Measurements from ENCODE around the gene IRAK4.

IRAK4 gene

DNA sequence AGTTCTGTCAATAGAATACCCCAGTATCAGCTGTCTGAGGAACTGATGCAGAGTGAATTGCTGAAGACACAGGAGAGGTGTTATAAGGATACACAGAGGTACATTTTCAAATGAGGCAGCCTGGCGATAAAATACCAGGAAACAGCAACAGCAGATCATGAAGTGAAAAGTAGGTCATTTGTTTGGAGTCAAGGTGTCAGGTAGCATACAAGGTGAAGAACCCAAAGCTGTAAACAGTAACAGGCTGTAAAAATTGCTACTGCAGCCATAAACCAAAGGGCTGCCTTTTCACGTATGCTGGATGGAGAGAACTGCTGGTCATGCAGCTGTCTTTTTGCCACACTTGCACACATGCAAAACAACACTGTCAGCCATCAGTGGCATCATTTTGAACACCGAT is 56.7 kb downstream of the IRAK4 start:
- no peaks in the 10 kb centered on the region for H3K79me1 ChIP-seq (ENCODE audit: low read depth, low read length)
- no peak overlapping the region for H2AFZ ChIP-seq (ENCODE audit: low read length)
- no peak overlapping the region for H3K27ac ChIP-seq (replicated peaks; ENCODE audit: low read length)
- no peak overlapping the region for H4K8ac ChIP-seq (ENCODE audit: low read depth, low read length)
- no peak overlapping the region for H3K4me2 ChIP-seq (ENCODE audit: insufficient read depth, low read length, poor library complexity, severe bottlenecking)
- H3K9ac ChIP-seq (ENCODE audit: low read depth, low read length, poor library complexity): no peak overlapping the region
- no peak overlapping the region for H3K4me3 ChIP-seq (ENCODE audit: low read length in 2 of 2)
- H2BK12ac ChIP-seq (ENCODE audit: low read length): no peak overlapping the region
- H4K91ac ChIP-seq (ENCODE audit: low read depth, low read length, poor library complexity): no peak overlapping the region
- no peak overlapping the region for H2AK5ac ChIP-seq (ENCODE audit: low read depth, low read length)
- peaks cover 0 to 5% (median 0%) of the 10 kb centered on the region in 3 experiments for H3K27me3 ChIP-seq (ENCODE audit: control insufficient read depth in 3 of 3, insufficient read depth in 3 of 3, low read depth in 1 of 3, low read length in 3 of 3)
- H2BK5ac ChIP-seq (ENCODE audit: low read length): no peak overlapping the region
- no peaks in the 10 kb centered on the region for H3K9me3 ChIP-seq (replicated peaks in 1 of 2; ENCODE audit: control insufficient read depth in 2 of 2, insufficient read depth in 1 of 2, low read depth in 1 of 2, low read length in 2 of 2)
- WGBS, 2 donors (ENCODE audit: extremely low coverage in 2 of 2, insufficient read length in 2 of 2, insufficient replicate concordance in 1 of 2): no CpG with 5 or more reads among the region's 3 CpGs
- DNase-seq (ENCODE audit: low spot score): no peak
- H3K23ac ChIP-seq (ENCODE audit: low read depth, low read length, poor library complexity): no peak overlapping the region
- no peak overlapping the region for H2BK120ac ChIP-seq (ENCODE audit: low read depth, low read length)
- H3K18ac ChIP-seq (ENCODE audit: low read length): no peak overlapping the region
- no peak overlapping the region for H2BK15ac ChIP-seq (ENCODE audit: low read length)
- no peak overlapping the region for H3K14ac ChIP-seq (ENCODE audit: low read length)
- no peaks in the 10 kb centered on the region for H3K36me3 ChIP-seq (replicated peaks in 1 of 2; ENCODE audit: control insufficient read depth in 2 of 2, insufficient read depth in 2 of 2, low read length in 2 of 2)
- H3K4ac ChIP-seq (ENCODE audit: low read length): no peak overlapping the region
- no peaks in the 10 kb centered on the region for H3K4me1 ChIP-seq (ENCODE audit: control insufficient read depth in 2 of 2, insufficient read depth in 1 of 2, low read depth in 1 of 2, low read length in 2 of 2)

DNA sequence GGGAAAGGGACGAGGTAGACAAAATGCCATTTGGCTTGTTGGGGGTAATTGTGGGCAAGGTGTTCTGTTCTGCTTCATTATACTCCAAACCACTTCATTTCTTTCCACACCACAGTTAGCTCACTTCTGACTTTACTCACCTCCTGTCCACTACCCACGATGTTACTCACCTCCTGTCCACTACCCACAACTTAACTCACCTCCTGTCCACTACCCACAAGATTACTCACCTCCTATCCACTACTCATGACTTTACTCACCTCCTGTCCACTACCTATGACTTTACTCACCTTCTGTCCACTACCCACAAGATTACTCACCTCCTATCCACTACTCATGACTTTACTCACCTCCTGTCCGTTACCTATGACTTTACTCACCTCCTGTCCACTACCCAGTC is 57.4 kb downstream of the IRAK4 start:
- no peak overlapping the region for H2BK15ac ChIP-seq (ENCODE audit: low read length)
- no peak overlapping the region for H3K9ac ChIP-seq (ENCODE audit: low read depth, low read length, poor library complexity)
- no peak overlapping the region for H3K18ac ChIP-seq (ENCODE audit: low read length)
- no peak overlapping the region for H3K14ac ChIP-seq (ENCODE audit: low read length)
- no peaks in the 10 kb centered on the region for H3K36me3 ChIP-seq (replicated peaks in 1 of 2; ENCODE audit: control insufficient read depth in 2 of 2, insufficient read depth in 2 of 2, low read length in 2 of 2)
- no peak overlapping the region for H2AK5ac ChIP-seq (ENCODE audit: low read depth, low read length)
- H3K23ac ChIP-seq (ENCODE audit: low read depth, low read length, poor library complexity): no peak overlapping the region
- no peak overlapping the region for H2BK120ac ChIP-seq (ENCODE audit: low read depth, low read length)
- no peaks in the 10 kb centered on the region for H3K9me3 ChIP-seq (replicated peaks in 1 of 2; ENCODE audit: control insufficient read depth in 2 of 2, insufficient read depth in 1 of 2, low read depth in 1 of 2, low read length in 2 of 2)
- no peak overlapping the region for H2AFZ ChIP-seq (ENCODE audit: low read length)
- no peak overlapping the region for H3K4ac ChIP-seq (ENCODE audit: low read length)
- H3K27ac ChIP-seq (replicated peaks; ENCODE audit: low read length): no peak overlapping the region
- DNase-seq (ENCODE audit: low spot score): no peak
- H3K4me1 ChIP-seq (ENCODE audit: control insufficient read depth in 2 of 2, insufficient read depth in 1 of 2, low read depth in 1 of 2, low read length in 2 of 2): no peaks in the 10 kb centered on the region
- no peak overlapping the region for H4K91ac ChIP-seq (ENCODE audit: low read depth, low read length, poor library complexity)
- no peak overlapping the region for H4K8ac ChIP-seq (ENCODE audit: low read depth, low read length)
- H3K79me1 ChIP-seq (ENCODE audit: low read depth, low read length): no peaks in the 10 kb centered on the region
- H3K27me3 ChIP-seq (ENCODE audit: control insufficient read depth in 3 of 3, insufficient read depth in 3 of 3, low read depth in 1 of 3, low read length in 3 of 3): peaks cover 0 to 5% (median 0%) of the 10 kb centered on the region in 3 experiments
- H2BK5ac ChIP-seq (ENCODE audit: low read length): no peak overlapping the region
- no CpG with 5 or more reads among the region's 3 CpGs for WGBS, 2 donors (ENCODE audit: extremely low coverage in 2 of 2, insufficient read length in 2 of 2, insufficient replicate concordance in 1 of 2)
- H2BK12ac ChIP-seq (ENCODE audit: low read length): no peak overlapping the region
- H3K4me2 ChIP-seq (ENCODE audit: insufficient read depth, low read length, poor library complexity, severe bottlenecking): no peak overlapping the region
- H3K4me3 ChIP-seq (ENCODE audit: low read length in 2 of 2): no peak overlapping the region

DNA sequence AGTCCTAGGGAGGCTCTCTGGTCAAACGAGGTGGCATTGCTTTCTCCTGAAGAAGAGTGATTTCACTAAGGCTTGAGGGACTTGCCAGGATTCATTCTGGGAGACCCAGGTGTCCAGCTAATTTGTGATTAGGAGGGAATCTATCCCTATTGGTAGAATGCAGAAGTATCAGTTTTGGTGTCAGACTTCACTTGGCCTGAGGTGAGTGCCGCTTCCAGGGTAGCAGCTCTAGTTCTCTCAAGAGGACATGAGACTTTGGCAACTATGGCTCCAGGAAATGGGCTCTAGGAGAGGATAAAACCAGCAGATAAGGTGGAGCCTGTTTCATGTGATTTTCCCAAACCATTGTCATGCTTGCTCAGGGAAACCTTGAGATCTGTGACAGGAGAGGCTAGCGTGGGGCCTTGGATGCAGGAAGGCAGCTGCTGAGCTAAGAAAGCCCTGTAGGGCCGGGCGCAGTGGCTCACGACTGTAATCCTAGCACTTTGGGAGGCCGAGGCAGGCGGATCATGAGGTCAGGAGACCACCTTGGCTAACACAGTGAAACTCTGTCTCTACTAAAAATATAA is 65.5 kb downstream of the IRAK4 start:
- Histone ChIP-seq H2BK15ac (ENCODE audit: low read length) (no peak overlapping the region), H3K4ac (ENCODE audit: low read length) (no peak overlapping the region), H2AFZ (ENCODE audit: low read length) (no peak overlapping the region), H3K4me2 (ENCODE audit: insufficient read depth, low read length, poor library complexity, severe bottlenecking) (no peak overlapping the region), H3K4me1 (ENCODE audit: control insufficient read depth in 2 of 2, insufficient read depth in 1 of 2, low read depth in 1 of 2, low read length in 2 of 2) (no peaks in the 10 kb centered on the region), H4K91ac (ENCODE audit: low read depth, low read length, poor library complexity) (no peak overlapping the region), H3K14ac (ENCODE audit: low read length) (no peak overlapping the region), H2BK5ac (ENCODE audit: low read length) (no peak overlapping the region), H3K4me3 (ENCODE audit: low read length in 2 of 2) (no peak overlapping the region), H3K27ac (replicated peaks; ENCODE audit: low read length) (no peak overlapping the region), H3K18ac (ENCODE audit: low read length) (no peak overlapping the region), H3K79me1 (ENCODE audit: low read depth, low read length) (no peaks in the 10 kb centered on the region), H3K23ac (ENCODE audit: low read depth, low read length, poor library complexity) (no peak overlapping the region), H4K8ac (ENCODE audit: low read depth, low read length) (no peak overlapping the region), H3K27me3 (ENCODE audit: control insufficient read depth in 3 of 3, insufficient read depth in 3 of 3, low read depth in 1 of 3, low read length in 3 of 3) (peaks cover 0 to 3% (median 0%) of the 10 kb centered on the region in 3 experiments), H2AK5ac (ENCODE audit: low read depth, low read length) (no peak overlapping the region), H3K36me3 (replicated peaks in 1 of 2; ENCODE audit: control insufficient read depth in 2 of 2, insufficient read depth in 2 of 2, low read length in 2 of 2) (no peaks in the 10 kb centered on the region), H3K9me3 (replicated peaks in 1 of 2; ENCODE audit: control insufficient read depth in 2 of 2, insufficient read depth in 1 of 2, low read depth in 1 of 2, low read length in 2 of 2) (no peaks in the 10 kb centered on the region), H3K9ac (ENCODE audit: low read depth, low read length, poor library complexity) (no peak overlapping the region), H2BK120ac (ENCODE audit: low read depth, low read length) (no peak overlapping the region), H2BK12ac (ENCODE audit: low read length) (no peak overlapping the region)
- no peak for DNase-seq (ENCODE audit: low spot score)
- WGBS, 2 donors (ENCODE audit: extremely low coverage in 2 of 2, insufficient read length in 2 of 2, insufficient replicate concordance in 1 of 2): no CpG with 5 or more reads among the region's 8 CpGs

DNA sequence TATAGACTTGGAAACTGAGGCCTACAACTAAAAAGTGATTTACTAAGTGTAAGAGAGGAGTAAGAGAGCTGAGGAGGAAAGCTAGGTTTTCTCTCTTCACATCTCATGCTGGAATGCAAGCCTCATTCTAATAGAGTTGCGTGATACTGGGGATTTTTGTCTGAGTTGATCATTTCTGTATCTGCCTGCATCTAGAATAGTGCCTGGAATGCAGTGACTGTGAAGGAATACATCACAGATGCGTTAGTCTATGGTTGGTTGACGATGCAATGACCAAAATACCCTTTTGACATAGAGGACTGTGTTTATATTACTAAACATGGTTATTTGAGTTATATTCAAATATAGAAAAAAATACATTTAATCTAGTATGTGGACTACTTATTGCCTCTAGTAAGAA is 67.9 kb downstream of the IRAK4 start:
- WGBS, 2 donors (ENCODE audit: extremely low coverage in 2 of 2, insufficient read length in 2 of 2, insufficient replicate concordance in 1 of 2): no CpG with 5 or more reads among the region's 3 CpGs

More for the DNA sequence above, 67.9 kb downstream of the IRAK4 start:
- no peak overlapping the region for H4K8ac ChIP-seq (ENCODE audit: low read depth, low read length)
- H3K4me3 ChIP-seq (ENCODE audit: low read length in 2 of 2): no peak overlapping the region
- no peak overlapping the region for H3K27ac ChIP-seq (replicated peaks; ENCODE audit: low read length)
- H2BK15ac ChIP-seq (ENCODE audit: low read length): no peak overlapping the region
- no peaks in the 10 kb centered on the region for H3K4me1 ChIP-seq (ENCODE audit: control insufficient read depth in 2 of 2, insufficient read depth in 1 of 2, low read depth in 1 of 2, low read length in 2 of 2)
- H2BK120ac ChIP-seq (ENCODE audit: low read depth, low read length): no peak overlapping the region
- H3K9ac ChIP-seq (ENCODE audit: low read depth, low read length, poor library complexity): no peak overlapping the region
- no peaks in the 10 kb centered on the region for H3K36me3 ChIP-seq (replicated peaks in 1 of 2; ENCODE audit: control insufficient read depth in 2 of 2, insufficient read depth in 2 of 2, low read length in 2 of 2)
- no peak overlapping the region for H3K4ac ChIP-seq (ENCODE audit: low read length)
- H3K18ac ChIP-seq (ENCODE audit: low read length): no peak overlapping the region
- no peaks in the 10 kb centered on the region for H3K79me1 ChIP-seq (ENCODE audit: low read depth, low read length)
- H2AFZ ChIP-seq (ENCODE audit: low read length): no peak overlapping the region
- no peak overlapping the region for H4K91ac ChIP-seq (ENCODE audit: low read depth, low read length, poor library complexity)
- no peak overlapping the region for H3K4me2 ChIP-seq (ENCODE audit: insufficient read depth, low read length, poor library complexity, severe bottlenecking)
- no peak overlapping the region for H2BK12ac ChIP-seq (ENCODE audit: low read length)
- no peak overlapping the region for H3K23ac ChIP-seq (ENCODE audit: low read depth, low read length, poor library complexity)
- no peak overlapping the region for H3K14ac ChIP-seq (ENCODE audit: low read length)
- DNase-seq (ENCODE audit: low spot score): no peak
- H3K9me3 ChIP-seq (replicated peaks in 1 of 2; ENCODE audit: control insufficient read depth in 2 of 2, insufficient read depth in 1 of 2, low read depth in 1 of 2, low read length in 2 of 2): no peaks in the 10 kb centered on the region
- no peak overlapping the region for H2AK5ac ChIP-seq (ENCODE audit: low read depth, low read length)
- H2BK5ac ChIP-seq (ENCODE audit: low read length): no peak overlapping the region
- peaks cover 0 to 3% (median 0%) of the 10 kb centered on the region in 3 experiments for H3K27me3 ChIP-seq (ENCODE audit: control insufficient read depth in 3 of 3, insufficient read depth in 3 of 3, low read depth in 1 of 3, low read length in 3 of 3)
